GM18520 (cell line): ENCODE data around the gene CTAG1B.
"Not testable (repeated sequence)": the region's sequence is repeated elsewhere in the genome, so short reads cannot be mapped to it uniquely, and the experiment has no call there.

Experiments used
- ATAC-seq: cut with Tn5 transposase; IDR thresholded peaks from one replicate; pipeline ENCODE4 v1.9.1; 2021; ENCODE audit not compliant: unreplicated experiment

Gene CTAG1B

GRCh38 chrX:154590415-154590814 lies 28.7 kb downstream of the CTAG1B start:
- ATAC-seq = not testable (repeated sequence)

- not testable (repeated sequence) for ATAC-seq
These were observed 34.4 kb downstream of the CTAG1B start, which contains the start of gene CTAG1A for GRCh38 chrX:154584585-154585183. Gene CTAG1A (plus strand): TSS chrX:154585133. CDS start chrX:154585207, 74 bp downstream.

- not testable (repeated sequence) for ATAC-seq
These were observed 36.1 kb downstream of the CTAG1B start for GRCh38 chrX:154582994-154583393.

- not testable (repeated sequence) for ATAC-seq
These were observed 44.0 kb downstream of the CTAG1B start for GRCh38 chrX:154575076-154575475.

- ATAC-seq = not testable (repeated sequence)
These were observed 46.0 kb downstream of the CTAG1B start for GRCh38 chrX:154573061-154573460.

- not testable (repeated sequence) for ATAC-seq
These were observed 48.7 kb downstream of the CTAG1B start for GRCh38 chrX:154570361-154570760.
